ENCODE results near the gene EIF4B. TPM values are rescaled to one million over a fixed set of nuclear protein-coding genes. Genes with fewer than 3 reads are reported as not detected.

The EIF4B gene, protein sequence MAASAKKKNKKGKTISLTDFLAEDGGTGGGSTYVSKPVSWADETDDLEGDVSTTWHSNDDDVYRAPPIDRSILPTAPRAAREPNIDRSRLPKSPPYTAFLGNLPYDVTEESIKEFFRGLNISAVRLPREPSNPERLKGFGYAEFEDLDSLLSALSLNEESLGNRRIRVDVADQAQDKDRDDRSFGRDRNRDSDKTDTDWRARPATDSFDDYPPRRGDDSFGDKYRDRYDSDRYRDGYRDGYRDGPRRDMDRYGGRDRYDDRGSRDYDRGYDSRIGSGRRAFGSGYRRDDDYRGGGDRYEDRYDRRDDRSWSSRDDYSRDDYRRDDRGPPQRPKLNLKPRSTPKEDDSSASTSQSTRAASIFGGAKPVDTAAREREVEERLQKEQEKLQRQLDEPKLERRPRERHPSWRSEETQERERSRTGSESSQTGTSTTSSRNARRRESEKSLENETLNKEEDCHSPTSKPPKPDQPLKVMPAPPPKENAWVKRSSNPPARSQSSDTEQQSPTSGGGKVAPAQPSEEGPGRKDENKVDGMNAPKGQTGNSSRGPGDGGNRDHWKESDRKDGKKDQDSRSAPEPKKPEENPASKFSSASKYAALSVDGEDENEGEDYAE
- total RNA-seq, result 476 and 883 TPM in 2 replicates

GRCh38 chr12:53005986-53006809 lies at the start of gene EIF4B:
TSS of gene EIF4B (plus strand) at chr12:53006456. CDS start at chr12:53006484, 28 bp downstream.

GRCh38 chr12:53049571-53050318 lies 43.5 kb downstream of the EIF4B start, which contains the start of gene TNS2:
TSS of gene TNS2 (plus strand) at chr12:53050065. CDS start at chr12:53050186, 121 bp downstream.

GRCh38 chr12:53079226-53080117 lies 73.2 kb downstream of the EIF4B start, which contains the start of gene SPRYD3:
TSS of gene SPRYD3 (minus strand) at chr12:53079390. CDS start at chr12:53079333, 57 bp downstream.

Other genes starting within 250 kb of the EIF4B start
- gene KRT76, start 229.1 kb upstream of the EIF4B start, total RNA-seq, result not detected in 2 replicates
- gene KRT3, start 210.3 kb upstream of the EIF4B start, total RNA-seq, result not detected in 2 replicates
- not detected in 2 replicates for gene KRT4, start 192.3 kb upstream of the EIF4B start, total RNA-seq
- not detected in 2 replicates for gene KRT79, start 172.1 kb upstream of the EIF4B start, total RNA-seq
- gene KRT78, start 157.5 kb upstream of the EIF4B start, total RNA-seq, result not detected in 2 replicates
- 32.7 and 229 TPM in 2 replicates for gene KRT8, start 101.4 kb upstream of the EIF4B start, total RNA-seq
- gene KRT18, start 57.3 kb upstream of the EIF4B start, total RNA-seq, result 40.2 and 303 TPM in 2 replicates
- gene TNS2, start 43.6 kb downstream of the EIF4B start, total RNA-seq, result 44.6 and 127 TPM in 2 replicates
- gene SPRYD3, start 72.9 kb downstream of the EIF4B start, total RNA-seq, result 9.3 and 25.7 TPM in 2 replicates
- gene IGFBP6, start 91.2 kb downstream of the EIF4B start, total RNA-seq, result 162 and 1,029 TPM in 2 replicates
- 0.48 TPM in 1 of 2 replicates, not detected in the other for gene SOAT2, start 97.0 kb downstream of the EIF4B start, total RNA-seq
- gene ZNF740, start 174.3 kb downstream of the EIF4B start, total RNA-seq, result 7.4 and 9.4 TPM in 2 replicates
- 1.2 and 7.5 TPM in 2 replicates for gene CSAD, start 174.5 kb downstream of the EIF4B start, total RNA-seq
- not detected in 2 replicates for gene ITGB7, start 200.8 kb downstream of the EIF4B start, total RNA-seq
- gene RARG, start 225.8 kb downstream of the EIF4B start, total RNA-seq, result 27.5 and 37.2 TPM in 2 replicates

All from epithelial cell of alveolus of lung (primary cell).